Prostate gland (tissue), 2 donors: ENCODE data around the gene GLRX5.

Experiments
- CTCF ChIP-seq, 4 experiments: fragments of 200-600 bp in 2 of 4; fragments of 450-650 bp in 2 of 4; sonication (generic) in 2 of 4; IDR thresholded peaks; 1 replicate in 3 of 4; 2 replicates in 1 of 4; pipeline ENCODE4 v1.5.1; 2016 to 2019; ENCODE audit warnings: antibody characterized with exemption in 4 of 4, mild to moderate bottlenecking in 2 of 4, moderate library complexity in 2 of 4
- POLR2A ChIP-seq: fragments of 450-650 bp; IDR thresholded peaks from one replicate; pipeline ENCODE4 v1.6.1; 2016; ENCODE audit warnings: antibody characterized with exemption, mild to moderate bottlenecking

- TF ChIP-seq CTCF (IDR thresholded peaks at IDR 0.05) (no peak), POLR2A (no peak)
Measured at GRCh38 chr14:95488376-95489213, 46.3 kb upstream of the GLRX5 start.
